HepG2 (cell line): Measurements from ENCODE around the gene ANAPC2. TPM values are rescaled to one million over a fixed set of nuclear protein-coding genes. Genes with fewer than 3 reads are reported as not detected.

ENCODE experiments used
- AGO2 ChIP-seq: fragments of 200-400 bp; formaldehyde crosslinking; optimal IDR thresholded peaks from 2 replicates; pipeline ENCODE3; 2017; ENCODE audit warnings: mild to moderate bottlenecking, low read depth, low read length, moderate library complexity
- AKNA ChIP-seq: sonication (generic); formaldehyde crosslinking; IDR thresholded peaks from 2 replicates; pipeline ENCODE4 v1.4.0; 2020; ENCODE audit warnings: missing genetic modification reagents, borderline replicate concordance
- ATF6 ChIP-seq: sonication (generic); formaldehyde crosslinking; conservative IDR thresholded peaks from 2 replicates; pipeline ENCODE4 v1.4.0; 2020; ENCODE audit warnings: missing genetic modification reagents
- GZF1 ChIP-seq: sonication (generic); formaldehyde crosslinking; IDR thresholded peaks from 2 replicates; pipeline ENCODE4 v1.5.1; 2020; ENCODE audit warnings: mild to moderate bottlenecking, missing genetic modification reagents
- HNRNPH1 ChIP-seq: fragments of 200-400 bp; formaldehyde crosslinking; optimal IDR thresholded peaks from 2 replicates; pipeline ENCODE3; 2017; ENCODE audit warnings: mild to moderate bottlenecking, low read depth, low read length
- LCORL ChIP-seq, 2 experiments: fragments of 450-650 bp in 1 of 2; sonication (generic) in 1 of 2; formaldehyde crosslinking in 1 of 2; IDR thresholded peaks; 2 replicates each; pipeline versions ENCODE4 v1.5.0 to v1.6.1; 2017 to 2020; ENCODE audit warnings: antibody characterized with exemption in 1 of 2, missing genetic modification reagents in 1 of 2
- MLLT10 ChIP-seq: sonication (generic); formaldehyde crosslinking; IDR thresholded peaks from 2 replicates; pipeline ENCODE4 v1.4.0; 2020; ENCODE audit warnings: missing genetic modification reagents
- PRPF4 ChIP-seq: fragments of 200-400 bp; formaldehyde crosslinking; IDR thresholded peaks from 2 replicates; pipeline ENCODE4 v1.6.1; 2016; ENCODE audit warnings: low read length, low read depth; ENCODE audit not compliant: poor library complexity, severe bottlenecking
- ZBTB14 ChIP-seq: sonication (generic); formaldehyde crosslinking; IDR thresholded peaks from 2 replicates; pipeline ENCODE4 v1.4.0; 2020; ENCODE audit warnings: missing genetic modification reagents
- ZFP91 ChIP-seq: sonication (generic); formaldehyde crosslinking; IDR thresholded peaks from 2 replicates; pipeline ENCODE4 v1.9.0; 2022; ENCODE audit warnings: missing genetic modification reagents, mild to moderate bottlenecking, borderline replicate concordance
- ZFX ChIP-seq: sonication (generic); formaldehyde crosslinking; IDR thresholded peaks from 2 replicates; pipeline ENCODE4 v1.4.0; 2020; ENCODE audit warnings: mild to moderate bottlenecking, low read depth, missing genetic modification reagents, moderate library complexity
- ZMYM3 ChIP-seq: sonication (generic); formaldehyde crosslinking; IDR thresholded peaks from 2 replicates; pipeline ENCODE4 v1.5.1; 2020; ENCODE audit warnings: mild to moderate bottlenecking, missing genetic modification reagents
- ZNF205 ChIP-seq: IDR thresholded peaks from 2 replicates; pipeline ENCODE4 v1.6.1; 2018; ENCODE audit warnings: missing biosample characterization, missing genetic modification reagents
- ZNF768 ChIP-seq: sonication (generic); formaldehyde crosslinking; IDR thresholded peaks from 2 replicates; pipeline ENCODE4 v1.4.0; 2020; ENCODE audit warnings: missing genetic modification reagents
- ZNF792 ChIP-seq: IDR thresholded peaks from 2 replicates; pipeline ENCODE4 v1.6.1; 2016
- ZNF850 ChIP-seq: sonication (generic); formaldehyde crosslinking; conservative IDR thresholded peaks from 2 replicates; pipeline ENCODE4 v1.9.0; 2021; ENCODE audit warnings: mild to moderate bottlenecking, missing genetic modification reagents
- polyA plus RNA-seq, 8 experiments: library from polyadenylated mRNA; depleted of rRNA in 3 of 8; stranded (reverse) in 7 of 8; unstranded in 1 of 8; fragments of >200 nt; fragmentation: Illumina TruSeq in 4 of 8; extraction: Trizol in 4 of 8; gene quantifications; 2 replicates each; pipeline versions ENCODE4 v1.2.1 to v1.2.3, GENCODE V29; 2011 to 2016; ENCODE audit warnings: low read depth in 4 of 8, missing spikeins in 1 of 8, mixed read lengths in 1 of 8; ENCODE audit not compliant: insufficient read depth in 1 of 8
- total RNA-seq, 5 experiments: library from RNA; depleted of rRNA; stranded (reverse); fragments of >200 nt; fragmentation: Illumina TruSeq; extraction: Trizol; gene quantifications; 2 replicates each; pipeline ENCODE4 v1.2.3, GENCODE V29; 2016; ENCODE audit warnings: low read depth in 1 of 5
- TF ChIP-seq, protein P1 (sequence below): fragments of 450-650 bp; IDR thresholded peaks from 2 replicates; pipeline ENCODE4 v1.6.1; 2017

ANAPC2 gene
- total and polyA plus RNA-seq, 2 of the 13 experiments (the other 11 are each of a cell fraction or from before 2014, with no cell fraction given), result 12.3 to 15.4 TPM

- TF ChIP-seq, protein P1, sequence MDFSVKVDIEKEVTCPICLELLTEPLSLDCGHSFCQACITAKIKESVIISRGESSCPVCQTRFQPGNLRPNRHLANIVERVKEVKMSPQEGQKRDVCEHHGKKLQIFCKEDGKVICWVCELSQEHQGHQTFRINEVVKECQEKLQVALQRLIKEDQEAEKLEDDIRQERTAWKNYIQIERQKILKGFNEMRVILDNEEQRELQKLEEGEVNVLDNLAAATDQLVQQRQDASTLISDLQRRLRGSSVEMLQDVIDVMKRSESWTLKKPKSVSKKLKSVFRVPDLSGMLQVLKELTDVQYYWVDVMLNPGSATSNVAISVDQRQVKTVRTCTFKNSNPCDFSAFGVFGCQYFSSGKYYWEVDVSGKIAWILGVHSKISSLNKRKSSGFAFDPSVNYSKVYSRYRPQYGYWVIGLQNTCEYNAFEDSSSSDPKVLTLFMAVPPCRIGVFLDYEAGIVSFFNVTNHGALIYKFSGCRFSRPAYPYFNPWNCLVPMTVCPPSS, result no peak
- TF ChIP-seq ZNF768 (CRISPR knock-in tag) (peak; percentile 66), ZFP91 (CRISPR knock-in tag) (peak; percentile 76), PRPF4 (no peak), ATF6 (no peak), ZNF205 (CRISPR knock-in tag) (peak; percentile 71), AGO2 (peak; percentile 94), MLLT10 (CRISPR knock-in tag) (no peak), ZNF792 (CRISPR knock-in tag) (peak; percentile 93), ZNF850 (CRISPR knock-in tag) (no peak), GZF1 (CRISPR knock-in tag) (peak; percentile 76; the same call in 1 of the 2 replicates), HNRNPH1 (no peak), ZFX (CRISPR knock-in tag) (peak; percentile 74), ZBTB14 (peak; percentile 13; the same call in 1 of the 2 replicates), LCORL (IDR thresholded peaks at IDR 0.05) (no peak), LCORL (CRISPR knock-in tag; IDR thresholded peaks at IDR 0.05) (peak; percentile 90), ZMYM3 (peak; percentile 62; the same call in 1 of the 2 replicates), AKNA (CRISPR knock-in tag) (no peak)
Observed at GRCh38 chr9:137200311-137201204, 12.2 kb upstream of the ANAPC2 start, which contains the start of gene TPRN (continued).
